Head of caudate nucleus (tissue), 42 donors: Measurements from ENCODE around the gene SLC11A2.

ENCODE experiments used
- DNase-seq, 42 donors: peaks; one replicate each; pipeline versions ENCODE4 v3.0.0 to v3.0.0-alpha.2; 2020 to 2021; ENCODE audit warnings: mixed read lengths in 7 of 42
- intact Hi-C: fragments of 100-400 bp; cut with DNase I; formaldehyde crosslinking; loops from one replicate; pipeline ENCODE4 v1.15.0; 2022

SLC11A2 gene

DNA sequence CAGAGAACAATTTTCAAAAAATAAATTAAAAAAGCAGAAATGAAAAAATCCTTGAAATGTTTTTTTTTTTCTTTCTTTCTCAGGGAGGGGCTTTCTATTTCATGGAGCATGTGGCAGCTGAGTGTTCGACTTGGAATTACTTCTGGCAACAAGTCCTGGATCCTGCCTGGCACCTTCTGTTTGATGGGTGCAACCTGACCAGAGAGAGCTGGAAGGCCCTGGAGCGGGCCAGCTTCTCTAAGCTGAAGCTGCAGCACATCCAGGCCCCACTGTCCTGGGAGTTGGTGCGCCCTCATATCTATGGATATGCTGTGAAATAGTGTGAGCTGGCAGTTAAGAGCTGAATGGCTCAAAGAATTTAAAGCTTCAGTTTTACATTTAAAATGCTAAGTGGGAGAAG, 96.4 kb downstream of the SLC11A2 start:
- DNase-seq: no peak
- intact Hi-C loops: loop anchor here (10.0 kb wide), 2 partner anchors 55 to 95 kb away; partner anchors contain the start of gene SLC11A2
